Lower lobe of right lung (tissue), 2 donors: ENCODE results near the gene LPCAT3. TPM values are rescaled to one million over a fixed set of nuclear protein-coding genes. Genes with fewer than 3 reads are reported as not detected.

Experiments used
- ATAC-seq, 2 donors: fragments of 200-7000 bp; cut with Tn5 transposase; one replicate each; pipeline ENCODE4 v1.9.1; 2020 to 2022; ENCODE audit warnings: mild to moderate bottlenecking in 2 of 2, moderate library complexity in 2 of 2
- DNase-seq: peaks from one replicate; pipeline ENCODE4 v3.0.0-alpha.2; 2020
- H3K27ac ChIP-seq: fragments of 200-600 bp; one replicate; pipeline ENCODE4 v1.8.0; 2022
- H3K27me3 ChIP-seq: fragments of 200-600 bp; one replicate; pipeline ENCODE4 v1.8.0; 2022; ENCODE audit warnings: low read depth
- H3K36me3 ChIP-seq: fragments of 200-600 bp; one replicate; pipeline ENCODE4 v1.8.0; 2022; ENCODE audit warnings: mild to moderate bottlenecking
- H3K4me1 ChIP-seq: fragments of 200-600 bp; one replicate; pipeline ENCODE4 v1.8.0; 2022
- H3K4me3 ChIP-seq: fragments of 200-600 bp; one replicate; pipeline ENCODE4 v1.8.0; 2022; ENCODE audit warnings: mild to moderate bottlenecking
- H3K9me3 ChIP-seq: fragments of 200-600 bp; one replicate; pipeline ENCODE4 v1.8.0; 2022
- CTCF ChIP-seq: fragments of 200-600 bp; IDR thresholded peaks from one replicate; pipeline ENCODE4 v1.8.0; 2022; ENCODE audit warnings: antibody characterized with exemption, mild to moderate bottlenecking
- intact Hi-C: fragments of 100-400 bp; cut with DNase I; formaldehyde crosslinking; loops from one replicate; pipeline ENCODE4 v1.11.0; 2022
- total RNA-seq: library from RNA; stranded (reverse); fragmentation: NEBNext Ultra II Directional; extraction: Animal tissue kit (Norgen Biotek cat#: 25700); gene quantifications from one replicate; pipeline ENCODE4 v1.2.1, GENCODE V29; 2021
- donor health status: DM: no; HTN: yes; CAD: no; lungs with severe emphysema.

The LPCAT3 gene
- total RNA-seq, 1 donor from 2014 or later, result 67.7 TPM

- Histone ChIP-seq H3K36me3 (peaks cover 34% of the 10 kb centered on the region), H3K4me1 (peaks cover 68% of the 10 kb centered on the region), H3K4me3 (peak overlapping the region; percentile 65), H3K27ac (peak overlapping the region; percentile 79), H3K27me3 (no peaks in the 10 kb centered on the region), H3K9me3 (no peaks in the 10 kb centered on the region)
- ATAC-seq (no peak), DNase-seq (no peak)
- intact Hi-C loops, result no loop called here
- TF ChIP-seq CTCF, result no peak
Measured at GRCh38 chr12:6952863-6953441, 65.3 kb downstream of the LPCAT3 start.

- peaks cover 28% of the 10 kb centered on the region for H3K36me3 ChIP-seq
- H3K4me1 ChIP-seq, result peaks cover 61% of the 10 kb centered on the region
- no peak for TF ChIP-seq CTCF
- H3K9me3 ChIP-seq, result no peaks in the 10 kb centered on the region
- peak overlapping the region; percentile 79 for H3K27ac ChIP-seq
- intact Hi-C loops, result no loop called here
- peak overlapping the region; percentile 65 for H3K4me3 ChIP-seq
- peak; percentile 50 for DNase-seq
- no peaks in the 10 kb centered on the region for H3K27me3 ChIP-seq
- no peak for ATAC-seq
Measured at GRCh38 chr12:6952121-6952862, 66.0 kb downstream of the LPCAT3 start.

GRCh38 chr12:6951551-6952120 is 66.6 kb downstream of the LPCAT3 start:
- H3K4me1 ChIP-seq, result peaks cover 60% of the 10 kb centered on the region
- DNase-seq (no peak), ATAC-seq (no peak)
- no peaks in the 10 kb centered on the region for H3K27me3 ChIP-seq
- H3K9me3 ChIP-seq, result no peaks in the 10 kb centered on the region
- no peak for TF ChIP-seq CTCF
- H3K36me3 ChIP-seq, result peaks cover 27% of the 10 kb centered on the region
- peak overlapping the region; percentile 79 for H3K27ac ChIP-seq
- H3K4me3 ChIP-seq, result peak overlapping the region; percentile 65
- intact Hi-C loops, result no loop called here

- DNase-seq (peak; percentile 92), ATAC-seq (peak; percentile 37 to 67)
- H3K4me3 ChIP-seq, result peak within 1 kb of the TSS; percentile 65
- H3K4me1 ChIP-seq, result peaks cover 58% of the 10 kb centered on the region
- intact Hi-C loops, result no loop called here
- TF ChIP-seq CTCF, result no peak
- peak within 1 kb of the TSS; percentile 79 for H3K27ac ChIP-seq
- H3K36me3 ChIP-seq, result peaks cover 24% of the 10 kb centered on the region
- no peaks in the 10 kb centered on the region for H3K27me3 ChIP-seq
- no peaks in the 10 kb centered on the region for H3K9me3 ChIP-seq
Measured at GRCh38 chr12:6950811-6951540, 67.3 kb downstream of the LPCAT3 start, which contains the start of gene PTPN6. TSS of gene PTPN6 (plus strand) at chr12:6951356. CDS start at chr12:6951513, 157 bp downstream.

- peaks cover 24% of the 10 kb centered on the region for H3K36me3 ChIP-seq
- intact Hi-C loops, result no loop called here
- ATAC-seq (no peak), DNase-seq (peak; percentile 28)
- peak; percentile 32 for TF ChIP-seq CTCF
- peaks cover 59% of the 10 kb centered on the region for H3K4me1 ChIP-seq
- H3K27me3 ChIP-seq, result no peaks in the 10 kb centered on the region
- H3K4me3 ChIP-seq, result peak overlapping the region; percentile 65
- H3K9me3 ChIP-seq, result no peaks in the 10 kb centered on the region
- H3K27ac ChIP-seq, result peak overlapping the region; percentile 79
Measured at GRCh38 chr12:6950401-6950801, 67.9 kb downstream of the LPCAT3 start.
